Activated naive CD4-positive, alpha-beta T cell treated with anti-CD3 and anti-CD28 coated beads, Interleukin-2, amount 50 U/mL, for 72 hours (primary cell): Measurements from ENCODE around the gene CENPC. TPM values are rescaled to one million over a fixed set of nuclear protein-coding genes. Genes with fewer than 3 reads are reported as not detected.
"Not testable (repeated sequence)": the region's sequence is repeated elsewhere in the genome, so short reads cannot be mapped to it uniquely, and the experiment has no call there.

Experiments
- ATAC-seq, 2 donors: fragments of 150-1000 bp; cut with Tn5 transposase; 2 replicates each; pipeline ENCODE4 v1.10.0; 2021; ENCODE audit warnings: mild to moderate bottlenecking in 2 of 2, moderate library complexity in 2 of 2
- DNase-seq, 2 donors: peaks; one replicate each; pipeline ENCODE4 v3.0.0; 2021 to 2022; ENCODE audit warnings: low spot score in 2 of 2
- H3K27ac Mint-ChIP-seq, 2 donors: one replicate each; pipeline ENCODE4 v1.8.0; 2022; ENCODE audit warnings: mild to moderate bottlenecking in 2 of 2, mixed read lengths in 2 of 2
- H3K36me3 Mint-ChIP-seq, 2 donors: one replicate each; pipeline ENCODE4 v1.8.0; 2022; ENCODE audit warnings: mixed read lengths in 2 of 2
- H3K9me3 Mint-ChIP-seq, 2 donors: one replicate each; pipeline ENCODE4 v1.8.0; 2022; ENCODE audit warnings: mixed read lengths in 2 of 2
- total RNA-seq, 2 donors: library from RNA; stranded (reverse); gene quantifications; one replicate each; pipeline ENCODE4 v1.2.3, GENCODE V29; 2022

CENPC gene
- total RNA-seq, 2 donors from 2014 or later, result 34.7 to 74.0 TPM

DNA sequence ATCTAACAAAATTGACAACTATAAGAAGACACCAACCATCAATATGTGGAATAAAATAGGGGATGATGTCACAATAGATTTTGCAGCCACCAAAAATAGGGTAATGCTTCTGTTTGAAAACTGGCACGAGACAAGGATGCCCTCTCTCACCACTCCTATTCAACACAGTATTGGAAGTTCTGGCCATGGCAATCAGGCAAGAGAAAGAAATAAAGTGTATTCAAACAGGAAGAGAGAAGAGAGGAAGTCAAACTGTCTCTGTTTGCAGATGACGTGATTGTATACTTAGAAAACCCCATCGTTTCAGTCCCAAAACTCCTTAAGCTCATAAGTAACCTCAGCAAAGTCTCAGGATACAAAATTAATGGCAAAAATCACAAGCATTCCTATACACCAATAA, 21.2 kb downstream of the CENPC start:
- Mint-ChIP-seq H3K36me3 (peaks cover 25 to 53% of the 10 kb centered on the region in 2 donors), H3K9me3 (peaks cover 2 to 20% of the 10 kb centered on the region in 2 donors), H3K27ac (peak overlapping the region; percentile 5 to 48)
- not testable (repeated sequence) for ATAC-seq, DNase-seq

DNA sequence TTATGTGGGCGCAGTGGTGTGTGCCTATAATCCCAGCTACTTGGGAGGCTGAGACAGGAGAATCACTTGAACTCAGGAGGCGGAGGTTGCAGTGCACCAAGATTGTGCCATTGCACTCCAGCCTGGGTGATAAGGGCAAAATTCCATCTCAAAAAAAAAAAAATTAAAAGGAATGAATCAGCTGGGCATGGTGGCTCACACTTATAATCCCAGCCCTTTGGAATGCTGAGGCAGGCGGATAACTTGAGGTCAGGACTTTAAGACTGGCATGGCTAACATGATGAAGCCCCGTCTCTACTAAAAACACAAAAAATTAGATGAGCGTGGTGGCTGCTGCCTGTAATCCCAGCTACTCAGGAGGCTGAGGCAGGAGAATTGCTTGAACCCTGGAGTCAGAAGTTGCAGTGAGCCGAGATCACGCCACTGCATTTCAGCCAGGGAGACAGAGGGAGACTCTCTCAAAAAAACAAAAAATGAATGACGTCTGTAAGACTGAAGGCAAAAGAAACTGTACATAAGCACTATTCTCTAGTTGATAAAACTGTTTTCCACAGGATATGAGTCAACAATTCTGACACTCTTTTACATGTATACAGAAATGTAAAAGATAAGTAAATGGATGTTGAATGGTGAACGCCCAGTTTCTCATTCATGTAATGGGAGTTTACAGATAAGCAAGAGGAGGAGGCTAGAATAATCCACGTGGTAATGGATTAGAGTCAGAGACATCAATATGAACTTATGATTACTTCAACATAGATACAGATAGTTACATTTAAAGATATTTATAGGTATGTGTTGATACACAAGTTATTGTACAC, 22.2 kb downstream of the CENPC start:
- peaks cover 2 to 20% of the 10 kb centered on the region in 2 donors for H3K9me3 Mint-ChIP-seq
- H3K36me3 Mint-ChIP-seq, result peaks cover 25 to 54% of the 10 kb centered on the region in 2 donors
- DNase-seq (no peak), ATAC-seq (peak; percentile 68 to 90)
- peak overlapping the region; percentile 46 to 85 for H3K27ac Mint-ChIP-seq

- ATAC-seq (no peak), DNase-seq (no peak)
- Mint-ChIP-seq H3K27ac (peak overlapping the region; percentile 46 to 85), H3K9me3 (peaks cover 2 to 20% of the 10 kb centered on the region in 2 donors), H3K36me3 (peaks cover 25 to 54% of the 10 kb centered on the region in 2 donors)
These were observed 23.1 kb downstream of the CENPC start for GRCh38 chr4:67522230-67522629.

GRCh38 chr4:67521506-67521905, 23.8 kb downstream of the CENPC start:
- Mint-ChIP-seq H3K9me3 (peaks cover 0 to 20% of the 10 kb centered on the region in 2 donors), H3K36me3 (peaks cover 21 to 49% of the 10 kb centered on the region in 2 donors)
- DNase-seq, result no peak

GRCh38 chr4:67520141-67520540, 25.2 kb downstream of the CENPC start:
- H3K36me3 Mint-ChIP-seq, result peaks cover 15 to 37% of the 10 kb centered on the region in 2 donors
- no peak for ATAC-seq
- no peak overlapping the region for H3K27ac Mint-ChIP-seq
- H3K9me3 Mint-ChIP-seq, result peaks cover 0 to 20% of the 10 kb centered on the region in 2 donors
- no peak for DNase-seq

More at GRCh38 chr4:67521506-67521905, 23.8 kb downstream of the CENPC start:
- H3K27ac Mint-ChIP-seq, result peak overlapping the region in 1 of 2 donors; percentile 81
- ATAC-seq, result peak; percentile 58 to 59

- Mint-ChIP-seq H3K36me3 (peaks cover 14 to 34% of the 10 kb centered on the region in 2 donors), H3K27ac (peak overlapping the region in 1 of 2 donors; percentile 19), H3K9me3 (no peaks in the 10 kb centered on the region)
- no peak for ATAC-seq
- DNase-seq, result no peak
These were observed 32.8 kb downstream of the CENPC start for GRCh38 chr4:67512501-67512900.

DNA sequence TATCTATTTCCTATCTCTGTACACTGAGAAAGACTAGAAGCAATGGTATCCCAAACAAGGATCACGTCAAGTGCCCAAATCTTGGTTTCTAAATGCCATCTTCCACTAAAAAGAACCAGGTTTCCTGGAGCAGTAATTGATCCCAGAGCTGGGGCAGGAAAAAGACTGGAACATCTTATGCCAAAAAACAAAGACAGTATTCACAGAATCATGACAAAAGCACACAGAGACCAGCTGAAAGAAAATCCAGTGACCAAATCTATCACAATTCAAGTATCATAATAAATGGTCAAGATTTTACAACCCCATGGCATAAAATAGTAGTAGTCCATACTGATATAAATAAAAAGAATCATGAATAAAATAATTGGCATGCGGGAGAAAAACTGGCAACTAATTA, 44.9 kb downstream of the CENPC start:
- no peak for DNase-seq
- H3K36me3 Mint-ChIP-seq, result peaks cover 25 to 32% of the 10 kb centered on the region in 2 donors
- ATAC-seq, result no peak
- no peaks in the 10 kb centered on the region for H3K9me3 Mint-ChIP-seq
- no peak overlapping the region for H3K27ac Mint-ChIP-seq

DNA sequence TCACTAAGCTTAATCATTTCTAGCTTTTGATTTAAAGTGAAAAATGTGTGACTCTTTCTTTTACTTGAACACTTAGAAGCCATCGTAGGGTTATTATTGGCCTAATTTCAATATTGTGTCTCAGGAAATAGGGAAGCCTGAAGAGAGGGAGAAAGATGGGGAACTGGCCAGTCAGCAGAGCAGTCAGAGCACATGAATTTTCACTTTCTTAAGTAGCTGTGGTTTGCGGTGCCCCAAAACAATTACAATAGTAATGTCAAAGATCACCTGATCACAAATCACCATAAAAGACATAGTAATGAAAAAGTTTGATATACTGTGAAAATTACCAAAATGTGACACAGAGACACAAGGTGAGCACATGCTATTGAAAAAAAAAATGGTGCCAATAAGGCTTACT, 45.5 kb downstream of the CENPC start:
- Mint-ChIP-seq H3K27ac (no peak overlapping the region), H3K9me3 (no peaks in the 10 kb centered on the region), H3K36me3 (peaks cover 25 to 36% of the 10 kb centered on the region in 2 donors)
- DNase-seq (no peak), ATAC-seq (no peak)

- H3K36me3 Mint-ChIP-seq, result peaks cover 40 to 56% of the 10 kb centered on the region in 2 donors
- DNase-seq, result no peak
- peak; percentile 66 to 70 for ATAC-seq
- H3K27ac Mint-ChIP-seq, result no peak overlapping the region
- peaks cover 7 to 22% of the 10 kb centered on the region in 2 donors for H3K9me3 Mint-ChIP-seq
These were observed 61.3 kb downstream of the CENPC start for GRCh38 chr4:67483868-67484602.

DNA sequence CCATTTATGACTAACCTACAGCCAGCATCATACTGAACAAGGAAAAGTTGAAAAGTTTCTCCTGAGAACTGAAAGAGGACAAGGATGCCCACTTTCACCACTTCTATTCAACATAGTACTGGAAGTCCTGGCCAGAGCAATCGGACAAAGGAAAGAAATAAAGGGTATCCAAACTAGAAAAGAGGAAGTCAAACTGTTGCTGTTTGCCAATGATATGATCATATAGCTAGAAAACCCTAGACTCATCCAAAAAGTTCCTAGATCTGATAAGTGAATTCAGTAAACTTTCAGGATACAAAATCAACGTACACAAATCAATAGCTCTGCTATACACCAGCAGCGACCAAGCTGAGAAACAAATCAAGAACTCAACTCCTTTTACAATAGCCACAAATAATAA, 64.5 kb downstream of the CENPC start:
- ATAC-seq, result no peak
- Mint-ChIP-seq H3K27ac (no peak overlapping the region), H3K9me3 (peaks cover 14 to 42% of the 10 kb centered on the region in 2 donors), H3K36me3 (peaks cover 70 to 85% of the 10 kb centered on the region in 2 donors)
- DNase-seq, result no peak

- Mint-ChIP-seq H3K27ac (no peak overlapping the region), H3K36me3 (peaks cover 42 to 73% of the 10 kb centered on the region in 2 donors), H3K9me3 (peaks cover 14 to 29% of the 10 kb centered on the region in 2 donors)
- DNase-seq (no peak), ATAC-seq (peak in 1 of 2 donors; percentile 63)
These were observed 70.1 kb downstream of the CENPC start for GRCh38 chr4:67475155-67475554.

DNA sequence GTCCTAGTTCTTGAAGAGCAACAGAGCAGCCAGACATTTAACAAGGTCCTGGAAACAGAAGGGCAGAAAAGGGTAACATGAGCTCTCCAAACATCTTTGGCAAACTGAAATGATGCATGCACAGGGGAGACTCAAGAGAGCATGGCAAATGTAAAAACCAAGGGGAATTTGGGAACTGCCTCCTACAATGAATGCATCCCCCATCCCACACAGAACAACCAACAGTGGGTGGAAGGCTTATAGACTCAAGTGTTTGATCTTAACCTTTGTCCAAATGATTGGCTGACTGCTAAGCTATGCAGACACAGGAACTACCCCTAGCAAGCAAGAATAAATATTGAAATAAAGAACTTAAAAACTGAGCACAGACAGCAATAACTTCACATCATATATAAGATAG, 74.4 kb downstream of the CENPC start:
- Mint-ChIP-seq H3K27ac (peak overlapping the region in 1 of 2 donors; percentile 47), H3K9me3 (no peaks in the 10 kb centered on the region), H3K36me3 (peaks cover 1 to 30% of the 10 kb centered on the region in 2 donors)
- no peak for ATAC-seq
- DNase-seq, result no peak

- DNase-seq (no peak), ATAC-seq (no peak)
- Mint-ChIP-seq H3K27ac (no peak overlapping the region), H3K36me3 (peaks cover 0 to 20% of the 10 kb centered on the region in 2 donors), H3K9me3 (no peaks in the 10 kb centered on the region)
These were observed 76.5 kb downstream of the CENPC start for GRCh38 chr4:67468830-67469229.

GRCh38 chr4:67466751-67467150, 78.6 kb downstream of the CENPC start:
- DNase-seq (no peak), ATAC-seq (no peak)
- Mint-ChIP-seq H3K9me3 (no peaks in the 10 kb centered on the region), H3K36me3 (peaks cover 6 to 12% of the 10 kb centered on the region in 2 donors), H3K27ac (no peak overlapping the region)

DNA sequence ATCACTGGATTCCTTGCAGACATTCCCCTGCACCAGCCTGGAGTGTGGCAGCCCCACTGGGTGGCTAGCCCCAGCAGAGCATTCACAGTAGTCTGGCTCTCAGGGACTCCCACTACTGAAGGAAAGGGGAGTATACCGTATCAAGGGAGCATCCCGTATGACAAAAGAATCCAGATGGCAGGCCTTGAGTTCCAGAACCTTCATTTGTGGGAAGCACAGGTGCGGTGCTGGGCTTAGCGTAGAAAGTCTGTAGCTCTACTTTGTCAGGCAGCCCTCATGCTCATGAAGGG, 79.6 kb downstream of the CENPC start:
- no peak for ATAC-seq

GRCh38 chr4:67465032-67465762, 80.1 kb downstream of the CENPC start:
- DNase-seq (no peak), ATAC-seq (no peak)
- H3K9me3 Mint-ChIP-seq, result no peaks in the 10 kb centered on the region
- peaks cover 6 to 8% of the 10 kb centered on the region in 2 donors for H3K36me3 Mint-ChIP-seq
- no peak overlapping the region for H3K27ac Mint-ChIP-seq

More for the DNA sequence above, 79.6 kb downstream of the CENPC start:
- no peak for DNase-seq
- H3K27ac Mint-ChIP-seq, result no peak overlapping the region
- peaks cover 5 to 6% of the 10 kb centered on the region in 2 donors for H3K36me3 Mint-ChIP-seq
- no peaks in the 10 kb centered on the region for H3K9me3 Mint-ChIP-seq

DNA sequence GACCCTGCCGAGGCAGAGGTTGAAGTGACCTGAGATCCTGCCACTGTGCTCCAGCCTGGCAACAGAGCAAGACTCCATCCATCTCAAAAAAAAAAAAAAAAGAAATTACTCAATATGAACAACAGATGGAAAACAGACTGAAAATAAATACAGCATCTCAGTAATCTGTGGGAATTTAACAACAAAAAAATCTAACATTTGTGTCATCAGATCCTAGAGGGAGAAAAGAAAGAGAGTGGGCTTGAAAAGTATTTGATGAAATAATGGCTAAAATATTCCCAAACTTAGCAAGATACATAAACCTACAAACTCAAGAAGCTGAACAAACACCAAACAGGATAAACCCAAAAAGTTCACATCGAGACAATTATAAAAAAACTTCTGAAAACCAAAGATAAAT, 84.7 kb downstream of the CENPC start:
- Mint-ChIP-seq H3K9me3 (no peaks in the 10 kb centered on the region), H3K27ac (no peak overlapping the region), H3K36me3 (peaks cover 12 to 18% of the 10 kb centered on the region in 2 donors)
- no peak for DNase-seq
- ATAC-seq, result no peak
